Activated CD8-positive, alpha-beta memory T cell treated with anti-CD3 and anti-CD28 coated beads, Interleukin-2, amount 10 ng/mL, durations not matched to agents 7 days and 5 days (primary cell): ENCODE data around the gene LYST. TPM values are rescaled to one million over a fixed set of nuclear protein-coding genes. Genes with fewer than 3 reads are reported as not detected.

ENCODE experiments used
- ATAC-seq: fragments of 150-1000 bp; cut with Tn5 transposase; one replicate; pipeline ENCODE4 v1.10.0; 2021; ENCODE audit warnings: moderate library complexity
- CTCF ChIA-PET: fragments of 350-600 bp; sonication (Branson Sonifier 250); formaldehyde crosslinking; loops from one replicate; lab custom pipeline; 2021; ENCODE audit warnings: antibody characterized with exemption; lab: Charles Lee
- DNase-seq: peaks from one replicate; pipeline ENCODE4 v3.0.0-alpha.2; 2020
- H3K27ac Mint-ChIP-seq: one replicate; pipeline ENCODE4 v1.8.0; 2021; ENCODE audit warnings: mild to moderate bottlenecking, mixed read lengths
- H3K27me3 Mint-ChIP-seq: one replicate; pipeline ENCODE4 v1.8.0; 2021; ENCODE audit warnings: mixed read lengths
- H3K36me3 Mint-ChIP-seq: one replicate; pipeline ENCODE4 v1.8.0; 2021; ENCODE audit warnings: mild to moderate bottlenecking, mixed read lengths
- H3K4me1 Mint-ChIP-seq: one replicate; pipeline ENCODE4 v1.8.0; 2021; ENCODE audit warnings: mixed read lengths
- H3K4me3 Mint-ChIP-seq: one replicate; pipeline ENCODE4 v1.8.0; 2021; ENCODE audit warnings: mild to moderate bottlenecking, moderate library complexity, mixed read lengths
- H3K9me3 Mint-ChIP-seq: one replicate; pipeline ENCODE4 v1.8.0; 2022; ENCODE audit warnings: low read depth, mixed read lengths
- total RNA-seq, 2 experiments: library from RNA; stranded (reverse); gene quantifications; one replicate each; pipeline ENCODE4 v1.2.3, GENCODE V29; 2021

LYST gene
- total RNA-seq, 2 experiments from 2014 or later: 64.9 to 131 TPM

DNA sequence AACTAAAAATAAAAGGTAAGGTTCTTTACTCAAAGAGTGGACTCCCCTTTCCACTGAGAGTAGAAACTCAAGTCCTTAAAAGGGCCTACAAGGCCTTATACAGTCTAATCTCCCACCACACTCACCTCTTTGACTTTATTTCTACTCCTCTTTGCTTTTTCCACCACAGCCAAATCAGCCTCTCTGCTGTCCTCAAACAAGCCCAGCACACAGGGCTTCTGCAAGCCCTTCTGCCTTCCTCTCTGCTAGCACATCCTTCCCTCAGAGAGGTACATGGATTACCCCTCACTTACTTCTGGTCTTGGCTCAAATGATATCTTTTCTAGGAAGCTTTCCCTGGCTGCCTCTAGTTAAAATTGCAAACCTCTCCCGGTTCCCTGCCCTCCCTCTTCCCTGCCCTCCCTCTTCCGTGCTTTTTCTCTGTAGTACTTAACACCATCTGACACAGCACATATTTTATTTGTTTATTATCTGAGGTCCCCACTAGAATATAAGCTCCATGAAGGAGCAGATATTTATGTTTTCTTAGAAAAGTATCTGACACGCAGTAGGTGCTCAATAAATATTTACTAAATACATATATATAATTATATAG, 1.7 kb downstream of the LYST start:
- H3K4me1 Mint-ChIP-seq: peaks cover 51% of the 10 kb centered on the region
- CTCF ChIA-PET: interaction anchor here (0.7 to 4.9 kb wide), 23 partner anchors 8 to 360 kb away, joined by 3 to 72 read pairs (median 6); partner anchors contain the start of gene B3GALNT2
- H3K9me3 Mint-ChIP-seq: no peaks in the 10 kb centered on the region
- DNase-seq (no peak), ATAC-seq (no peak)
- no peaks in the 10 kb centered on the region for H3K27me3 Mint-ChIP-seq
- H3K36me3 Mint-ChIP-seq: peaks cover 24% of the 10 kb centered on the region
- peak overlapping the region; percentile 89 for H3K4me3 Mint-ChIP-seq
- H3K27ac Mint-ChIP-seq: peak overlapping the region; percentile 82

DNA sequence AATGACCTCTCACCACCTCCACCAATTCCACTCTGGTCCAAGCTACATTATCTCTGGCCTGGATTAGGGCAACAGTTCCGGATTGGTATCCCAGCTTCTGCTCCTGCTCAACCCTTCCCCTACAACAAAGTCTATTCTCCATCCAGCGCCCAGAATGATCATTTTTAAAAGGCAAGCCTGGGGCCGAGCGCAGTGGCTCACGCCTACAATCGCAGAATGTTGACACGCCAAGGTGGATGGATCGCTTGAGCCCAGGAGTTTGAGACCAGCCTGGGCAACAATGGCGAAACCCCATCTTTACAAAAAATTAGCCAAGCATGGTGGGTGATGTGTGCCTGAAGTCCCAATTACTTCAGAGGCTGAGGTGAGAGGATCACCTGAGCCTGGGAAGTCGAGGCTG, 2.2 kb downstream of the LYST start:
- Mint-ChIP-seq H3K9me3 (no peaks in the 10 kb centered on the region), H3K36me3 (peaks cover 22% of the 10 kb centered on the region), H3K27ac (peak overlapping the region; percentile 82), H3K27me3 (no peaks in the 10 kb centered on the region), H3K4me3 (peak overlapping the region; percentile 89), H3K4me1 (peaks cover 51% of the 10 kb centered on the region)
- DNase-seq: no peak
- ATAC-seq: no peak
- CTCF ChIA-PET: interaction anchor here (2.3 to 2.8 kb wide), 3 partner anchors 12 to 27 kb away, joined by 9 to 24 read pairs (median 9); no protein-coding TSS in a partner anchor

DNA sequence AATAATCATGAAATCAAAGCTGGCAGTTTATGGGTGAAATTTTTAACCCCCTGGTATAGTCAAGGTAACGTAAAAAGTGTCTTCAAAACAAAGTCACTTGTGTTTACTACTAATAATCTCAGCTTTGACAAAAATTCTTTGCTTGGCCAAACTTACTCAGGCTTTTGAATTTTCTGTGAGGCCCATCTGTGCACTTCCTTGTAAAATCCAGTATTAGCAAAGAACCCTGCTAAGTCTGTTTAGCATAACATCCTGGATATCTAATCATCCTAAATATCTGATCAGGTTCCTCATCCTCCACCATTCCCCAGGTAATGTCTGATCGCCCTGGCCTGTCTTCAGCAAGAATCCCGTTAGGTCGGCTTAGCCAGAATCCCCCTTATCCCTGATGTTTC, 3.0 kb downstream of the LYST start:
- H3K9me3 Mint-ChIP-seq: no peaks in the 10 kb centered on the region
- H3K4me1 Mint-ChIP-seq: peaks cover 51% of the 10 kb centered on the region
- H3K4me3 Mint-ChIP-seq: peak overlapping the region; percentile 89
- H3K27me3 Mint-ChIP-seq: no peaks in the 10 kb centered on the region
- CTCF ChIA-PET: interaction anchor here (1.6 to 2.0 kb wide), 2 partner anchors 31 to 108 kb away, joined by 5 to 7 read pairs; no protein-coding TSS in a partner anchor
- H3K36me3 Mint-ChIP-seq: peaks cover 22% of the 10 kb centered on the region
- no peak for DNase-seq
- ATAC-seq: no peak
- peak overlapping the region; percentile 82 for H3K27ac Mint-ChIP-seq

DNA sequence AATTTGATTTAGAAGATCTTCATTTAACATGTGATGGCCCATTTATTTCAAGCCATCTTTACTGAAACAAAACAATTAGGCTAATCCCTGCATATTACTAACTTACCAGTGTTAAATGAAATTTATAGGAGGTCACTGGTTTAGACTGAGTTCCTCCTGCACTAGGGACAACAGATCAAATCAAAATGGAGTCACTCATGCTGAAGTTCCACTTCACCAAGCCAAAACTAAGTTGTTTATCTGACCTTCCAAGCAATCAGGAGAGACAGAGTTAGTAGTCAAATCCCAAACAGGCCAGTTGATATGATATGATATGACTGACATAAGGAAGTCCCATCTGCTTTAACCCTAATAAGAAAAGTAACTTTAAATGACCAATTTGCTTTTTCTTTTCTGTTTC, 4.8 kb downstream of the LYST start:
- Mint-ChIP-seq H3K36me3 (peaks cover 30% of the 10 kb centered on the region), H3K27ac (peak overlapping the region; percentile 63), H3K4me1 (peaks cover 53% of the 10 kb centered on the region), H3K4me3 (no peak overlapping the region), H3K9me3 (peaks cover 2% of the 10 kb centered on the region), H3K27me3 (no peaks in the 10 kb centered on the region)
- no peak for DNase-seq
- CTCF ChIA-PET: interaction anchor here (1.0 to 2.0 kb wide), 4 partner anchors 9 to 110 kb away, joined by 3 to 7 read pairs (median 4); no protein-coding TSS in a partner anchor
- no peak for ATAC-seq

DNA sequence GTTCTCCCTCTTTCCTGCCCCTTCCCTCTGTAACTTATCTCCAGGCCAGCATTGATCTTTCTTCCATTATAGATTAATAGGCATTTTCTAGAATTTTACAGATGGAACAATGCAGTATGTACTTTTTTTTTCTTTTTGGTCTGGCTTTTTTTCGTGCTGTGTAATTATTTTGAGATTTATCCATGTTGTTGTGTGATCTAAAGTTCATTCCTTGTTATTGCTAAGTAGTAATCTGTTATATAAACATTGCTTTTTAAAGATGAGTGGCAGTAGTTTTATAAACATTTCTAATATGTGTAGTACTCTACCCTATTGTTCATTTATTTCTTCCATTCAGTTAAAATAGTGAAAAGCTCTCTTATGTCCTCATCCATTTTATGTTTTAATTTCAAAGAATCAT, 5.9 kb downstream of the LYST start:
- CTCF ChIA-PET: interaction anchor here (1.0 to 1.1 kb wide), 2 partner anchors 15 to 85 kb away, joined by 3 to 4 read pairs; no protein-coding TSS in a partner anchor
- Mint-ChIP-seq H3K27me3 (no peaks in the 10 kb centered on the region), H3K4me3 (no peak overlapping the region), H3K4me1 (peaks cover 60% of the 10 kb centered on the region), H3K36me3 (peaks cover 31% of the 10 kb centered on the region), H3K9me3 (peaks cover 2% of the 10 kb centered on the region), H3K27ac (no peak overlapping the region)
- DNase-seq: no peak
- no peak for ATAC-seq

DNA sequence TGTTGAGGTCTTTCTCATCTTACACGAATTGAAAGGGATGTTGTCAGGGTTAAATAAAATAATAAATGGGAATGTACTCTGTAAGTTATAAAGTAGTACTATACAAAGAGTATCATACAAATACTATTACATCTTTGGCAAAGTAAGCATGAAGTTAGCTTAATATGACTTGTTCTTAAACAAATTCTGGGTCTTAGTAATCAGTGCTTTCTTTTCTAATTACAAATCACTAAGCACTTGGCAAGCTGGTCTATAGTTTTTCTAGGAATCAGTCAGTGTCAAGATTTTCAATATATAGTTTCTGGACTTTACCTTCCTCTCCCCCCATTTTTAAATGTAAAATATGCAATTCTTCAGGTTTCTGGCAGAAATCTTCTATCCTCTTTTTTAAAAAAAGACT, 6.9 kb downstream of the LYST start:
- peaks cover 23% of the 10 kb centered on the region for H3K36me3 Mint-ChIP-seq
- H3K27me3 Mint-ChIP-seq: no peaks in the 10 kb centered on the region
- H3K4me1 Mint-ChIP-seq: peaks cover 57% of the 10 kb centered on the region
- no peak for DNase-seq
- no peak overlapping the region for H3K27ac Mint-ChIP-seq
- no peak overlapping the region for H3K4me3 Mint-ChIP-seq
- ATAC-seq: peak; percentile 35
- CTCF ChIA-PET: interaction anchor here (1.1 to 1.5 kb wide), 5 partner anchors 13 to 112 kb away, joined by 3 to 4 read pairs (median 3); no protein-coding TSS in a partner anchor
- peaks cover 2% of the 10 kb centered on the region for H3K9me3 Mint-ChIP-seq

DNA sequence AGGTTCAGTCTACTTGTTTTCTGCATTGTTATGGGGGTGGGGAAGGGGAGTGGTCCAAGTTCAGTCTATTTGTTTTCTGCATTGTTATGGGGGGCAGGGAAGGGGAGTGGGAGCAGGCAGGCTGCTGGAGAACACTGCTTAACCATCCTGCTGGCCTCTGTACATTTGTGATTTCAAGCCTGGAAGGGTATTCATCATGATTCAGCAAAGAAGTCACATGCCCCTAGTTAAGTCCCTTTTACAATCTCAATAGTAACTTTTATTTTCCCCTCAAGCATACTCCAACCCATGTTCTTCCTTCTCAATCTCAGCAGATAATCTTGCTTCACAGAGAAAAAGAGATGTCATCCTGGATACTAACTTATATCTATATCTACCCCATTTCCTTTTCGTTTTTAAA, 7.9 kb downstream of the LYST start:
- peaks cover 2% of the 10 kb centered on the region for H3K9me3 Mint-ChIP-seq
- no peak overlapping the region for H3K27ac Mint-ChIP-seq
- no peak overlapping the region for H3K4me3 Mint-ChIP-seq
- H3K27me3 Mint-ChIP-seq: no peaks in the 10 kb centered on the region
- ATAC-seq (no peak), DNase-seq (no peak)
- H3K4me1 Mint-ChIP-seq: peaks cover 57% of the 10 kb centered on the region
- CTCF ChIA-PET: interaction anchor here (1.1 to 1.5 kb wide), 5 partner anchors 7 to 88 kb away, joined by 3 to 6 read pairs (median 3); partner anchors contain the start of gene LYST
- peaks cover 25% of the 10 kb centered on the region for H3K36me3 Mint-ChIP-seq

DNA sequence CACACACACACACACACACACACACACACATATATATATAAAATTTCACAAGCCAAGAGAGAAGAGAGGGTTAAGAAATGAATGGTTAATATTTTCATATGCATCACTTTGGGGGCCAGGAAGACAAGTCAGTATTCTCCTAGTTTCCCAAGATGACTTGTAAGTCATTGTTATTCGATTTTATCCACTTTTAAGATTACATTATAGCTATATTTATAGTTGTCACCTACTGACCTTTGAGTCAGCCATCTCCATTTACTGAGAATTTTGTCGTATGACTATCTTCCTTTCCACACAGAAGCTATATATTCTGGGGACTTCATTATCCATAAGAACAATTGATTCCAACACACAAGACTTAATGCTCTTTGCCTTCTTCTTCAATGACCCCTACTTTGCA, 8.9 kb downstream of the LYST start:
- DNase-seq (no peak), ATAC-seq (no peak)
- Mint-ChIP-seq H3K4me1 (peaks cover 50% of the 10 kb centered on the region), H3K4me3 (no peak overlapping the region), H3K36me3 (peaks cover 20% of the 10 kb centered on the region), H3K9me3 (peaks cover 2% of the 10 kb centered on the region), H3K27me3 (no peaks in the 10 kb centered on the region), H3K27ac (peak overlapping the region; percentile 37)
- CTCF ChIA-PET: interaction anchor here (1.1 to 2.3 kb wide), 5 partner anchors 8 to 114 kb away, joined by 3 to 20 read pairs (median 5); partner anchors contain the start of gene LYST

DNA sequence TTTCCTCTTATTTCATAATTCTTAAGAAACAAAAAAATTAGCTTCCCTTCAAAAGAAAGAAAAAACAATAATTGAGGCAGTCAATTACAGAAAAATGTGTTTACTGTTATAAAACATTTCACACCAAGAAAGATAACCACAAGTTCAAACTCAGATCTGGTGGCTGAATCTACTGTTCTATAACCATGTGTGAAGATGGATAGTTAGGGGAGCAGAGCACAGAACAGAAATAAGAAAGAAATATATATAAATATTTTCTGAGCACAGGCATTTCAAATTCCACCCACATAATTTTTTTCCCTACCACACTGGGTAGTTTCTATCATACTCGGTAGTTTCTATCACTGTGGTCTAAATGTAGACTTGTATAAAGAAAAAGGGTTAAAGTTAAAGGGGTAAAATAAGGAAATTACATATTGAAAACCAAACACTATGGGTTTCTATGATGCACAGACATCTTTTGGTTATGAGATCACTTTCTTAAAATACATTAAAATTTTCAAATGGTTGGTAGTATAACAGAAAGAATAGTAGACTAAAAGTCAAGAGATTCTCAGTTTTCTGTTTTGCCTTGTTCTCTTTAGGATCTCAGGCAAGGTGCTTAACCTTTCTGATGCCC, 10.8 kb downstream of the LYST start:
- Mint-ChIP-seq H3K27ac (peak overlapping the region; percentile 64), H3K36me3 (peaks cover 21% of the 10 kb centered on the region), H3K27me3 (no peaks in the 10 kb centered on the region), H3K4me3 (peak overlapping the region; percentile 23), H3K4me1 (peaks cover 48% of the 10 kb centered on the region), H3K9me3 (peaks cover 2% of the 10 kb centered on the region)
- CTCF ChIA-PET: interaction anchor here (1.0 to 3.0 kb wide), 5 partner anchors 10 to 116 kb away, joined by 4 to 20 read pairs (median 5); no protein-coding TSS in a partner anchor
- DNase-seq (no peak), ATAC-seq (peak; percentile 37)

DNA sequence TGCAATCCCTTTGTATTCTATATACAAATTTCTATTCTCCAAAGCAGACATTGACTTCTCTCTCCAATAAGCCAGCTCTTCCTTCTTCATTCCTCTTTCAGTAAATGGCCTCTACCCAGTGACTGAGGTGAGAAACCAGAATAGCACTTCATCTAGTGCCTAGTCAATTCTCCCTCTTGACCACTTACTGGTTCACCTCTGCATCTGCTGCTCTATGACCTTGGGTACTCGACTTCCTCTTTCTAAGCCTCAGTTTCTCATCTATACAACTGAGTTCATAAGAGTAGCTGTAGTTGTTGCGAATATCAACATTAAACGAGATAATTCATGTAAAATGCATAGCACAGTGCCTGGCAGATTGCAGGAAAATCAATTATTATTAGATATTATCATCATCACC, 12.4 kb downstream of the LYST start:
- H3K9me3 Mint-ChIP-seq: peaks cover 2% of the 10 kb centered on the region

DNA sequence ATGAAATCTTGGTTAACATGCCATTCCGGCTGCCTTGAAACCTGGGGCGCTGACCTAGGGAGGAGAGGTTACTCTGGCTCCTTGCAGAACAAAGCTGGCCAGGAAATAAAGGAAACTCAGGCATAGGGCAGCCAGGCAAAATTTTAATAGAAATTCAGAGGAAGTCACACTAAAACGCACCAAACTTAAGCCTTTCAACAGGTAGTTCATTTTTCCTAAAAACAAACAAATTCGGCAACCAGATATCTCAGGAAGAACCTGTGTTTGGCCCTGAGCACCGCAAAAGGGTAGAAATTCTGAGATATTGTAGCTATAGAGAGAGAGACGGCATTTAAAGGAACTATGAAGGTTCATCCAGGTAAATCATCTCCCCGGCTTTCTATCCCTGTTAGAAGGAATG, 13.1 kb downstream of the LYST start:
- ATAC-seq: no peak
- no peaks in the 10 kb centered on the region for H3K27me3 Mint-ChIP-seq

More for the DNA sequence above, 12.4 kb downstream of the LYST start:
- Mint-ChIP-seq H3K4me3 (no peak overlapping the region), H3K4me1 (peaks cover 63% of the 10 kb centered on the region), H3K27me3 (no peaks in the 10 kb centered on the region), H3K27ac (no peak overlapping the region), H3K36me3 (peaks cover 33% of the 10 kb centered on the region)
- CTCF ChIA-PET: interaction anchor here (1.3 to 3.0 kb wide), 3 partner anchors 11 to 117 kb away, joined by 3 to 11 read pairs (median 4); no protein-coding TSS in a partner anchor
- DNase-seq: no peak
- ATAC-seq: no peak

DNA sequence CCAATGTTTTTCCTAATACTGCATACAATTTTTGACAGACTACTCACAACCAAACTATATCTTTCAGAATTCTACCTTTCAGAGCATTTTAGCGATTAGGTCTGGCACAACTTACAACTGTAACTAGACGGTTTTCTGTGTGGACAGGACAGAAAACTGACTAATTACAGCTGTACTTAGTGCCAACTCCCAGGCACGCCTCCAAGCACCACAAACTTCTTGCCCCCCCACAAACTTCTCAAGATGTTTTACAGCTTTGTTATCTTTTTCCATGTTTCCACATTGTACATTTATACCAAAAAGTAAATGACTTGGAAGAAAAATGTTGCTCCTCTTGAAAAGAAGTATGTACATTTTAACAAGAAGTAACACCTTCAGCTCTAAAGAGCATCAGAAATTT, 13.8 kb downstream of the LYST start:
- Mint-ChIP-seq H3K27ac (no peak overlapping the region), H3K36me3 (peaks cover 37% of the 10 kb centered on the region), H3K9me3 (peaks cover 2% of the 10 kb centered on the region), H3K4me1 (peaks cover 76% of the 10 kb centered on the region), H3K27me3 (no peaks in the 10 kb centered on the region), H3K4me3 (no peak overlapping the region)
- no peak for DNase-seq
- ATAC-seq: no peak
- CTCF ChIA-PET: interaction anchor here (1.1 to 3.0 kb wide), 4 partner anchors 9 to 119 kb away, joined by 3 to 11 read pairs (median 6); no protein-coding TSS in a partner anchor

More for the DNA sequence above, 13.1 kb downstream of the LYST start:
- H3K4me1 Mint-ChIP-seq: peaks cover 70% of the 10 kb centered on the region
- H3K9me3 Mint-ChIP-seq: peaks cover 2% of the 10 kb centered on the region
- H3K36me3 Mint-ChIP-seq: peaks cover 33% of the 10 kb centered on the region
- DNase-seq: no peak
- CTCF ChIA-PET: interaction anchor here (1.1 to 3.0 kb wide), 5 partner anchors 9 to 118 kb away, joined by 3 to 11 read pairs (median 4); no protein-coding TSS in a partner anchor
- no peak overlapping the region for H3K4me3 Mint-ChIP-seq
- H3K27ac Mint-ChIP-seq: no peak overlapping the region

DNA sequence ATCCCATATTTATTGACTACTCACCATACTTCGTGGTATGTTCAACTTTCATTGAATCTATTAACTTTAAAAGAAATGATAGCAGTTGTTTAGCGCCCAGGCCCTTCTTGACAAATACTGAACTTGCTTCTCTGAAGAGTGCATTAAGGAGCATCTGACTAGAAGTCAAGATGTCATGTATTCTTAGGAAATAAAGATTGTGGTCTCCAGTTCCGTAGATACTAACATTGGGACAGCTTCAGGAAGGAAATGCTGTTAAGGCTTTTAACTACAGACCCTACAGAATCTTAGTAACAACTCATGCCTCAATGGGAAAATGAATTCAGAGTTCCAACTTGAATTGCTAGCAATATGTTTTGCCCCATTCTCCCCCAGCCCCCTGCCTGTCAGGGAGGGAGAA, 14.8 kb downstream of the LYST start:
- ATAC-seq: no peak
- Mint-ChIP-seq H3K27ac (no peak overlapping the region), H3K4me3 (no peak overlapping the region), H3K9me3 (peaks cover under 1% of the 10 kb centered on the region), H3K4me1 (peaks cover 77% of the 10 kb centered on the region), H3K27me3 (no peaks in the 10 kb centered on the region), H3K36me3 (peaks cover 41% of the 10 kb centered on the region)
- CTCF ChIA-PET: interaction anchor here (2.4 kb wide), 1 partner anchor 13 kb away, joined by 9 read pairs; no protein-coding TSS in a partner anchor
- no peak for DNase-seq
